ENCODE results near the gene ADARB2. TPM values are rescaled to one million over a fixed set of nuclear protein-coding genes. Genes with fewer than 3 reads are reported as not detected.

ADARB2 gene
- total and polyA plus RNA-seq, 2 experiments from 2014 or later: not detected

GRCh38 chr10:1147810-1148209 is 589.5 kb downstream of the ADARB2 start:
- no peak overlapping the region for H3K4me3 ChIP-seq
- no peaks in the 10 kb centered on the region for H3K4me1 ChIP-seq (ENCODE audit: insufficient read depth)
- DNase-seq: no peak
- WGBS, 2 experiments (ENCODE audit: low coverage in 1 of 2, low lambda C conversion rate in 2 of 2, missing lambda C conversion rate in 2 of 2): 13 to 14% methylated on average over 4 of the region's 5 CpGs
- H3K27me3 ChIP-seq (replicated peaks; ENCODE audit: insufficient read depth): no peaks in the 10 kb centered on the region
- H3K9ac ChIP-seq: no peak overlapping the region
- no peaks in the 10 kb centered on the region for H4K20me1 ChIP-seq (ENCODE audit: insufficient read depth)
- H3K27ac ChIP-seq: no peak overlapping the region
- TF ChIP-seq EZH2 (IDR thresholded peaks at IDR 0.05; ENCODE audit: insufficient read depth, poor library complexity, severe bottlenecking) (no peak), EZH2phosphoT487 (IDR thresholded peaks at IDR 0.05; ENCODE audit: insufficient read depth, low read depth) (no peak)
- no peaks in the 10 kb centered on the region for H3K9me3 ChIP-seq (ENCODE audit: low read depth)
- in situ Hi-C loops (cut with MboI): no loop called here
- no peaks in the 10 kb centered on the region for H3K79me2 ChIP-seq (ENCODE audit: insufficient read depth)
- no peaks in the 10 kb centered on the region for H3K9me2 ChIP-seq (ENCODE audit: insufficient read depth)
- H3K36me3 ChIP-seq (ENCODE audit: low read depth): no peaks in the 10 kb centered on the region
- no peaks in the 10 kb centered on the region for H3F3A ChIP-seq (ENCODE audit: insufficient read depth)
- H2AFZ ChIP-seq: no peak overlapping the region
- H3K4me2 ChIP-seq (ENCODE audit: unreplicated experiment): no peak overlapping the region

DNA sequence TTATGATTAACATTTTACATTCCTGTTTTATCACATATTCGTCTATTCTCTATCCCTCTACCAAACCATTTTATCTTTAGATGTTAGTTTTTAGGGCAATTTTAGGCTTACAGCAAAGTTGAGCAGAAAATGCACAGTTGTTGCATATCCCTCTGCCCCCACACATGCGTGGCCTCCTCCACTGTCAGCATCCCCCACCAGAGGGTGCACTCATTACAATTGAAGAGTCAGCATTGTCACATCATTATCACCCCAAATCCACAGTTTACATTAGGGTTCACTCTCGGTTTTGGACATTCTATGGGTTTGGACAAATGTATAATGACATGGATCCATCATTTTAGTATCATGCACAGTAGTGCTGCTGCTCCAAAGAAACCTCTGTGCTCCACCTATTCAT is 594.7 kb downstream of the ADARB2 start:
- H4K20me1 ChIP-seq (ENCODE audit: insufficient read depth): no peaks in the 10 kb centered on the region
- no peak overlapping the region for H3K4me3 ChIP-seq
- no peak overlapping the region for H3K9ac ChIP-seq
- no peaks in the 10 kb centered on the region; the same call in 1 of the 2 replicates for H3K27me3 ChIP-seq (replicated peaks; ENCODE audit: insufficient read depth)
- H3K4me2 ChIP-seq (ENCODE audit: unreplicated experiment): no peak overlapping the region
- H3K36me3 ChIP-seq (ENCODE audit: low read depth): no peaks in the 10 kb centered on the region
- DNase-seq: no peak
- no peak overlapping the region for H3K27ac ChIP-seq
- no peaks in the 10 kb centered on the region for H3K9me2 ChIP-seq (ENCODE audit: insufficient read depth)
- no peaks in the 10 kb centered on the region for H3K4me1 ChIP-seq (ENCODE audit: insufficient read depth)
- no peak overlapping the region for H2AFZ ChIP-seq
- no peaks in the 10 kb centered on the region for H3F3A ChIP-seq (ENCODE audit: insufficient read depth)
- no peaks in the 10 kb centered on the region for H3K9me3 ChIP-seq (ENCODE audit: low read depth)
- in situ Hi-C loops (cut with MboI): no loop called here
- 17 to 31% methylated on average over 3 of the region's 3 CpGs for WGBS, 2 experiments (ENCODE audit: low coverage in 1 of 2, low lambda C conversion rate in 2 of 2, missing lambda C conversion rate in 2 of 2)
- H3K79me2 ChIP-seq (ENCODE audit: insufficient read depth): no peaks in the 10 kb centered on the region
- TF ChIP-seq EZH2phosphoT487 (IDR thresholded peaks at IDR 0.05; ENCODE audit: insufficient read depth, low read depth) (no peak), EZH2 (IDR thresholded peaks at IDR 0.05; ENCODE audit: insufficient read depth, poor library complexity, severe bottlenecking) (no peak)

GRCh38 chr10:1141701-1142100 is 595.6 kb downstream of the ADARB2 start:
- Histone ChIP-seq H3K4me2 (ENCODE audit: unreplicated experiment) (no peak overlapping the region), H3K79me2 (ENCODE audit: insufficient read depth) (no peaks in the 10 kb centered on the region), H3K27ac (no peak overlapping the region), H2AFZ (no peak overlapping the region), H3K4me1 (ENCODE audit: insufficient read depth) (no peaks in the 10 kb centered on the region), H3K27me3 (replicated peaks; ENCODE audit: insufficient read depth) (no peaks in the 10 kb centered on the region; the same call in 1 of the 2 replicates), H3K4me3 (no peak overlapping the region), H3K36me3 (ENCODE audit: low read depth) (no peaks in the 10 kb centered on the region), H3F3A (ENCODE audit: insufficient read depth) (no peaks in the 10 kb centered on the region), H3K9me2 (ENCODE audit: insufficient read depth) (no peaks in the 10 kb centered on the region), H3K9me3 (ENCODE audit: low read depth) (no peaks in the 10 kb centered on the region), H3K9ac (no peak overlapping the region), H4K20me1 (ENCODE audit: insufficient read depth) (no peaks in the 10 kb centered on the region)
- in situ Hi-C loops (cut with MboI): no loop called here
- DNase-seq: no peak
- TF ChIP-seq EZH2 (IDR thresholded peaks at IDR 0.05; ENCODE audit: insufficient read depth, poor library complexity, severe bottlenecking): no peak
- no peak for TF ChIP-seq EZH2phosphoT487 (IDR thresholded peaks at IDR 0.05; ENCODE audit: insufficient read depth, low read depth)
- 43 to 55% methylated on average over 10 to 11 of the region's 11 CpGs for WGBS, 2 experiments (ENCODE audit: low coverage in 1 of 2, low lambda C conversion rate in 2 of 2, missing lambda C conversion rate in 2 of 2)

DNA sequence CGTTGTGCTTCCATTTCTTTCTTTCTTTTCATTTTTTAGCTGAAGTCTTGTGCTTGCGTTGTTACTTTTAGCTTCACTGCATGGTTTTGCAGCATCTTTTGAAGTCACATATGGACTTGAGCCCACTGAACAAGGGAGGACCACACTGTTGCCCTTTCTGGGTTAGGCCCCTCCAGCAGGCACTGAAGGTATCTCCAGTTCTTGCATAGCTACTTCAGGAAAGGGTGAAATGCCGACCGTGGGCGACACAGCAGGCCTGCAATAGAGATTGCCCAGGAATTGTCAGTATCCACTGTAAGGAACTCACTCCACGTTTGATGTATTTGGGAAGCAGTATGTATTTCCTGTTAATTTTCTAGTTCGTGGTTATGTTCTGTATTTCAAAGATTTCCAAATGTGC is 596.1 kb downstream of the ADARB2 start:
- no peak for DNase-seq
- no peaks in the 10 kb centered on the region for H3K79me2 ChIP-seq (ENCODE audit: insufficient read depth)
- no peak overlapping the region for H2AFZ ChIP-seq
- no peaks in the 10 kb centered on the region for H3K4me1 ChIP-seq (ENCODE audit: insufficient read depth)
- in situ Hi-C loops (cut with MboI): no loop called here
- no peak for TF ChIP-seq EZH2 (IDR thresholded peaks at IDR 0.05; ENCODE audit: insufficient read depth, poor library complexity, severe bottlenecking)
- TF ChIP-seq EZH2phosphoT487 (IDR thresholded peaks at IDR 0.05; ENCODE audit: insufficient read depth, low read depth): no peak
- no peak overlapping the region for H3K9ac ChIP-seq
- 40 to 46% methylated on average over 7 of the region's 7 CpGs for WGBS, 2 experiments (ENCODE audit: low coverage in 1 of 2, low lambda C conversion rate in 2 of 2, missing lambda C conversion rate in 2 of 2)
- no peaks in the 10 kb centered on the region for H3F3A ChIP-seq (ENCODE audit: insufficient read depth)
- H3K9me3 ChIP-seq (ENCODE audit: low read depth): no peaks in the 10 kb centered on the region
- H4K20me1 ChIP-seq (ENCODE audit: insufficient read depth): no peaks in the 10 kb centered on the region
- no peaks in the 10 kb centered on the region for H3K9me2 ChIP-seq (ENCODE audit: insufficient read depth)
- H3K4me2 ChIP-seq (ENCODE audit: unreplicated experiment): no peak overlapping the region
- no peaks in the 10 kb centered on the region; the same call in 1 of the 2 replicates for H3K27me3 ChIP-seq (replicated peaks; ENCODE audit: insufficient read depth)
- H3K4me3 ChIP-seq: no peak overlapping the region
- H3K36me3 ChIP-seq (ENCODE audit: low read depth): no peaks in the 10 kb centered on the region
- H3K27ac ChIP-seq: no peak overlapping the region

GRCh38 chr10:1138529-1138928 is 598.8 kb downstream of the ADARB2 start:
- DNase-seq: no peak
- no peaks in the 10 kb centered on the region for H3K4me1 ChIP-seq (ENCODE audit: insufficient read depth)
- H3K9me2 ChIP-seq (ENCODE audit: insufficient read depth): no peaks in the 10 kb centered on the region
- no peak overlapping the region for H3K9ac ChIP-seq
- H3K9me3 ChIP-seq (ENCODE audit: low read depth): no peaks in the 10 kb centered on the region
- no peak overlapping the region for H3K4me3 ChIP-seq
- H3K4me2 ChIP-seq (ENCODE audit: unreplicated experiment): no peak overlapping the region
- no peaks in the 10 kb centered on the region for H3K36me3 ChIP-seq (ENCODE audit: low read depth)
- no peak overlapping the region for H2AFZ ChIP-seq
- TF ChIP-seq EZH2 (IDR thresholded peaks at IDR 0.05; ENCODE audit: insufficient read depth, poor library complexity, severe bottlenecking): no peak
- TF ChIP-seq EZH2phosphoT487 (IDR thresholded peaks at IDR 0.05; ENCODE audit: insufficient read depth, low read depth): no peak
- in situ Hi-C loops (cut with MboI): no loop called here
- no peaks in the 10 kb centered on the region for H3K79me2 ChIP-seq (ENCODE audit: insufficient read depth)
- no peak overlapping the region for H3K27ac ChIP-seq
- no peaks in the 10 kb centered on the region for H4K20me1 ChIP-seq (ENCODE audit: insufficient read depth)
- no peaks in the 10 kb centered on the region; the same call in 1 of the 2 replicates for H3K27me3 ChIP-seq (replicated peaks; ENCODE audit: insufficient read depth)
- WGBS, 2 experiments (ENCODE audit: low coverage in 1 of 2, low lambda C conversion rate in 2 of 2, missing lambda C conversion rate in 2 of 2): 5 to 17% methylated on average over 1 of the region's 1 CpG
- H3F3A ChIP-seq (ENCODE audit: insufficient read depth): peaks cover 5% of the 10 kb centered on the region; the same call in 1 of the 2 replicates
